K562 (cell line): ENCODE data around the gene PIK3R2. TPM values are rescaled to one million over a fixed set of nuclear protein-coding genes. Genes with fewer than 3 reads are reported as not detected.
A peak's percentile ranks its signal among the peaks of the same experiment; 100 is the strongest.

ENCODE experiments used
- ETV1 ChIP-seq: fragments of 450-650 bp; conservative IDR thresholded peaks from 2 replicates; pipeline ENCODE4 v1.6.1; 2016; ENCODE audit warnings: missing genetic modification characterization, control low read depth, low read depth, missing compliant biosample characterization
- EZH2 ChIP-seq: IDR thresholded peaks from 2 replicates; pipeline ENCODE4 v1.6.1; 2012; ENCODE audit warnings: low read depth, mild to moderate bottlenecking, inconsistent platforms, low read length, borderline replicate concordance
- HOXB6 ChIP-seq: fragments of 250-450 bp; sonication (Bioruptor Pico); IDR thresholded peaks from 2 replicates; pipeline ENCODE4 v1.5.1; 2022; ENCODE audit warnings: mild to moderate bottlenecking, borderline replicate concordance
- SAFB2 ChIP-seq: fragments of 200-400 bp; formaldehyde crosslinking; IDR thresholded peaks from 2 replicates; pipeline ENCODE4 v1.6.1; 2018; ENCODE audit warnings: borderline replicate concordance, low read length, low read depth, moderate library complexity; ENCODE audit not compliant: severe bottlenecking
- SAP30 ChIP-seq: fragments of 200-600 bp; sonication (generic); IDR thresholded peaks from 2 replicates; pipeline ENCODE4 v1.6.1; 2012; ENCODE audit warnings: borderline replicate concordance, low read depth, mild to moderate bottlenecking, moderate library complexity, low read length, control low read depth, inconsistent platforms; ENCODE audit not compliant: insufficient read depth, poor library complexity, severe bottlenecking
- STAT5B ChIP-seq: fragments of 250-450 bp; sonication (Bioruptor Pico); IDR thresholded peaks from 2 replicates; pipeline ENCODE4 v1.8.0; 2021; ENCODE audit warnings: mild to moderate bottlenecking, inconsistent platforms
- TAF1 ChIP-seq: IDR thresholded peaks from 2 replicates; pipeline ENCODE4 v1.6.1; 2011; ENCODE audit warnings: mild to moderate bottlenecking, low read length, moderate library complexity; ENCODE audit not compliant: insufficient read depth, control insufficient read depth, severe bottlenecking; ENCODE audit errors: extremely low read depth
- ZNF121 ChIP-seq: sonication (generic); formaldehyde crosslinking; conservative IDR thresholded peaks from 2 replicates; pipeline ENCODE4 v1.8.0; 2022; ENCODE audit warnings: missing genetic modification reagents
- ZSCAN32 ChIP-seq: fragments of 450-650 bp; formaldehyde crosslinking; IDR thresholded peaks from 2 replicates; pipeline ENCODE4 v1.4.0; 2020; ENCODE audit warnings: mild to moderate bottlenecking, moderate library complexity
- polyA plus RNA-seq, 8 experiments: library from polyadenylated mRNA; depleted of rRNA in 4 of 8; stranded (reverse) in 5 of 8; unstranded in 3 of 8; fragments of >200 nt; fragmentation: Nextera tagmentation in 2 of 8; fragmentation: Illumina TruSeq in 1 of 8; extraction: Ambion mirVana in 2 of 8; extraction: Trizol in 1 of 8; gene quantifications; 2 replicates each; pipeline versions ENCODE4 v1.2.1 to v1.2.3, GENCODE V29; 2011 to 2014; ENCODE audit warnings: inconsistent platforms in 1 of 8, missing spikeins in 1 of 8
- total RNA-seq, 7 experiments: library from RNA; depleted of rRNA in 6 of 7; stranded (reverse); fragments of >200 nt in 6 of 7; fragmentation: Illumina TruSeq in 2 of 7; extraction: Trizol in 2 of 7; gene quantifications; 2 replicates each; pipeline versions ENCODE4 v1.2.1 to v1.2.3, GENCODE V29; 2011 to 2021; ENCODE audit warnings: low replicate concordance in 1 of 7
- TF ChIP-seq, protein P1 (sequence below): sonication (generic); formaldehyde crosslinking; IDR thresholded peaks from 2 replicates; pipeline ENCODE4 v1.4.0; 2020; ENCODE audit warnings: mild to moderate bottlenecking, missing genetic modification reagents
- TF ChIP-seq, protein P2 (sequence below): sonication (generic); formaldehyde crosslinking; IDR thresholded peaks from 2 replicates; pipeline ENCODE4 v1.8.1; 2023; ENCODE audit warnings: mild to moderate bottlenecking, missing genetic modification reagents
- TF ChIP-seq, protein P3 (sequence below): fragments of 250-450 bp; sonication (Bioruptor Pico); IDR thresholded peaks from 2 replicates; pipeline ENCODE4 v1.9.0; 2021; ENCODE audit warnings: mild to moderate bottlenecking, inconsistent platforms

Gene PIK3R2
- total and polyA plus RNA-seq, 9 of the 15 experiments (the other 6 are each of a cell fraction or from before 2014, with no cell fraction given) = 0.39 to 37.9 (median 5.3) TPM

DNA sequence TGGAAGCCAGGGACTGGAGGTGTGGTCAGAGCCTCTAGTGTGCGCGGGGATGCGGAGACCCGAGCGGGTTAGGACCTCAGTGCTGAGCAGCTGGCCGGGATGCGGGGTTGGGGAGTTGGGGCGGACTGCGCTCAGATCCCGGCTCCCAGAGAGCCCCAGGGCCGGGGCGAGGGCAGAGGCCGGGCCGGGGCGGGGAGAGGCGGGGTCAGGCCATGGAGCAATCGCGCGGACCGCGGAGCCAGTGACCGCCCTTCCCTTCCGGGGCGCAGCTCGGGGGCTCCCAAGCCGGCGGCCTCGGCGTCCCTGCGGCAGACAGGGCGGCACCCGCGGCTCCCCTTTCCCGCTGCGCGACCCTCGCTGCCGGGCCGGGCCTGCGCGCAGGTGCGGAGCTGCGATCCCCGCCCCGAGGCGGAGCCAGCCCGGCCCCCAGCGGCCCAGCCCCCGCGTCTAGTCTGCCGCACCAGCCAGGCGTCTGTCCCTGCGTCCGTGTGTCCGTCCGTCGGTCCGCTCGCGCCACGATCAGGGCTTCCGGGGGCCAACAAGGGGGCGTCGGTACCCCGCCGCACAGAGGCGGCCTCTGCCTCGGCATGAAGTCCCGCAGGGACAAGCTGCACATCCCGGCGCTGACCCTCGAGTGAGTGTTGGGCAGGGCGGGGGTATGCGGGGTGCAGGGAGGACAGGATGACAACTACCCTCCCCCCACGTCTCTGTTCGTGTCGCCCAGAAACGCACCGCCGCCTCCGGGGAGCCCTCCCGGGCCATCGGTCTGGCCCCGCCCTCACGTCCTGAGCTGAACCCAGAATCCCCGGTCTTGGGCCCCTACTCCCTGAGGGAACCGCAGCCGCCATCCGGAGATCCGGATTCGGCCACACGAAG is 43.0 kb upstream of the PIK3R2 start (continued):
- peak; percentile 75 for TF ChIP-seq SAP30
- no peak for TF ChIP-seq STAT5B (CRISPR knock-in tag)
- TF ChIP-seq, protein P1, sequence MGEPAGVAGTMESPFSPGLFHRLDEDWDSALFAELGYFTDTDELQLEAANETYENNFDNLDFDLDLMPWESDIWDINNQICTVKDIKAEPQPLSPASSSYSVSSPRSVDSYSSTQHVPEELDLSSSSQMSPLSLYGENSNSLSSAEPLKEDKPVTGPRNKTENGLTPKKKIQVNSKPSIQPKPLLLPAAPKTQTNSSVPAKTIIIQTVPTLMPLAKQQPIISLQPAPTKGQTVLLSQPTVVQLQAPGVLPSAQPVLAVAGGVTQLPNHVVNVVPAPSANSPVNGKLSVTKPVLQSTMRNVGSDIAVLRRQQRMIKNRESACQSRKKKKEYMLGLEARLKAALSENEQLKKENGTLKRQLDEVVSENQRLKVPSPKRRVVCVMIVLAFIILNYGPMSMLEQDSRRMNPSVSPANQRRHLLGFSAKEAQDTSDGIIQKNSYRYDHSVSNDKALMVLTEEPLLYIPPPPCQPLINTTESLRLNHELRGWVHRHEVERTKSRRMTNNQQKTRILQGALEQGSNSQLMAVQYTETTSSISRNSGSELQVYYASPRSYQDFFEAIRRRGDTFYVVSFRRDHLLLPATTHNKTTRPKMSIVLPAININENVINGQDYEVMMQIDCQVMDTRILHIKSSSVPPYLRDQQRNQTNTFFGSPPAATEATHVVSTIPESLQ = no peak
- no peak for TF ChIP-seq TAF1
- TF ChIP-seq, protein P2, sequence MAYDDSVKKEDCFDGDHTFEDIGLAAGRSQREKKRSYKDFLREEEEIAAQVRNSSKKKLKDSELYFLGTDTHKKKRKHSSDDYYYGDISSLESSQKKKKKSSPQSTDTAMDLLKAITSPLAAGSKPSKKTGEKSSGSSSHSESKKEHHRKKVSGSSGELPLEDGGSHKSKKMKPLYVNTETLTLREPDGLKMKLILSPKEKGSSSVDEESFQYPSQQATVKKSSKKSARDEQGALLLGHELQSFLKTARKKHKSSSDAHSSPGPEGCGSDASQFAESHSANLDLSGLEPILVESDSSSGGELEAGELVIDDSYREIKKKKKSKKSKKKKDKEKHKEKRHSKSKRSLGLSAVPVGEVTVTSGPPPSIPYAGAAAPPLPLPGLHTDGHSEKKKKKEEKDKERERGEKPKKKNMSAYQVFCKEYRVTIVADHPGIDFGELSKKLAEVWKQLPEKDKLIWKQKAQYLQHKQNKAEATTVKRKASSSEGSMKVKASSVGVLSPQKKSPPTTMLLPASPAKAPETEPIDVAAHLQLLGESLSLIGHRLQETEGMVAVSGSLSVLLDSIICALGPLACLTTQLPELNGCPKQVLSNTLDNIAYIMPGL (CRISPR knock-in tag) = no peak
- TF ChIP-seq, protein P3, sequence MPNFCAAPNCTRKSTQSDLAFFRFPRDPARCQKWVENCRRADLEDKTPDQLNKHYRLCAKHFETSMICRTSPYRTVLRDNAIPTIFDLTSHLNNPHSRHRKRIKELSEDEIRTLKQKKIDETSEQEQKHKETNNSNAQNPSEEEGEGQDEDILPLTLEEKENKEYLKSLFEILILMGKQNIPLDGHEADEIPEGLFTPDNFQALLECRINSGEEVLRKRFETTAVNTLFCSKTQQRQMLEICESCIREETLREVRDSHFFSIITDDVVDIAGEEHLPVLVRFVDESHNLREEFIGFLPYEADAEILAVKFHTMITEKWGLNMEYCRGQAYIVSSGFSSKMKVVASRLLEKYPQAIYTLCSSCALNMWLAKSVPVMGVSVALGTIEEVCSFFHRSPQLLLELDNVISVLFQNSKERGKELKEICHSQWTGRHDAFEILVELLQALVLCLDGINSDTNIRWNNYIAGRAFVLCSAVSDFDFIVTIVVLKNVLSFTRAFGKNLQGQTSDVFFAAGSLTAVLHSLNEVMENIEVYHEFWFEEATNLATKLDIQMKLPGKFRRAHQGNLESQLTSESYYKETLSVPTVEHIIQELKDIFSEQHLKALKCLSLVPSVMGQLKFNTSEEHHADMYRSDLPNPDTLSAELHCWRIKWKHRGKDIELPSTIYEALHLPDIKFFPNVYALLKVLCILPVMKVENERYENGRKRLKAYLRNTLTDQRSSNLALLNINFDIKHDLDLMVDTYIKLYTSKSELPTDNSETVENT (CRISPR knock-in tag) = no peak
- TF ChIP-seq SAFB2 = no peak
- no peak for TF ChIP-seq EZH2
- peak; percentile 67 for TF ChIP-seq ETV1 (tag)
- no peak for TF ChIP-seq HOXB6 (CRISPR knock-in tag)
- no peak for TF ChIP-seq ZNF121 (CRISPR knock-in tag)
- TF ChIP-seq ZSCAN32 = no peak
